ENCODE measurements around the gene PDILT.
"Not testable (repeated sequence)": the region's sequence is repeated elsewhere in the genome, so short reads cannot be mapped to it uniquely, and the experiment has no call there.

GRCh38 chr16:20453633-20454032, 49.1 kb upstream of the PDILT start:
- TF ChIP-seq CTCF, POLR2A (IDR thresholded peaks at IDR 0.05): not testable (repeated sequence)
